Calu3 (cell line): ENCODE results near the gene CHST3. TPM values are rescaled to one million over a fixed set of nuclear protein-coding genes. Genes with fewer than 3 reads are reported as not detected.
"Not testable (repeated sequence)": the region's sequence is repeated elsewhere in the genome, so short reads cannot be mapped to it uniquely, and the experiment has no call there.

ENCODE experiments used
- BruUV-seq: library from RNA; stranded (reverse); fragments of 400-500 nt; replicated peaks from 2 replicates; lab custom pipeline; 2021; lab: Mats Ljungman, UMichigan
- CTCF ChIA-PET: fragments of 300-600 bp; sonication (Branson Sonifier 250); formaldehyde crosslinking; loops from one replicate; lab custom pipeline; 2022; ENCODE audit warnings: antibody characterized with exemption; lab: Charles Lee
- DNase-seq: peaks from one replicate; pipeline ENCODE4 v3.0.0; 2022
- H3K27ac Mint-ChIP-seq: one replicate; pipeline ENCODE4 v1.8.0; 2022; ENCODE audit warnings: mixed read lengths; ENCODE audit not compliant: unreplicated experiment
- H3K27me3 Mint-ChIP-seq: one replicate; pipeline ENCODE4 v1.8.0; 2022; ENCODE audit warnings: mixed read lengths; ENCODE audit not compliant: unreplicated experiment
- H3K36me3 Mint-ChIP-seq: one replicate; pipeline ENCODE4 v1.8.0; 2022; ENCODE audit warnings: mild to moderate bottlenecking, moderate library complexity, mixed read lengths; ENCODE audit not compliant: insufficient read depth, unreplicated experiment
- H3K4me1 Mint-ChIP-seq: one replicate; pipeline ENCODE4 v1.8.0; 2022; ENCODE audit warnings: mild to moderate bottlenecking, low read depth, mixed read lengths; ENCODE audit not compliant: unreplicated experiment
- H3K4me3 Mint-ChIP-seq: one replicate; pipeline ENCODE4 v1.8.0; 2022; ENCODE audit warnings: mild to moderate bottlenecking, low read depth, moderate library complexity, mixed read lengths; ENCODE audit not compliant: unreplicated experiment
- H3K9me3 Mint-ChIP-seq: one replicate; pipeline ENCODE4 v1.8.0; 2022; ENCODE audit warnings: low read depth, mixed read lengths; ENCODE audit not compliant: unreplicated experiment
- CTCF ChIP-seq: fragments of 200-600 bp; IDR thresholded peaks from one replicate; pipeline ENCODE4 v1.8.0; 2022; ENCODE audit warnings: antibody characterized with exemption; ENCODE audit not compliant: unreplicated experiment
- intact Hi-C: fragments of 100-400 bp; cut with micrococcal nuclease; formaldehyde crosslinking; loops from one replicate; pipeline ENCODE4 v1.10.0; 2022; ENCODE audit not compliant: unreplicated experiment
- total RNA-seq: library from RNA; stranded (reverse); gene quantifications from 2 replicates; pipeline ENCODE4 v1.2.3, GENCODE V29; 2022

The CHST3 gene
- total RNA-seq, 1 experiment from 2014 or later, result 32.4 TPM

- no peak overlapping the region for H3K4me3 Mint-ChIP-seq
- H3K27me3 Mint-ChIP-seq, result no peaks in the 10 kb centered on the region
- no TSS peak for BruUV-seq
- H3K4me1 Mint-ChIP-seq, result peaks cover 10% of the 10 kb centered on the region
- no peak for DNase-seq
- no peak overlapping the region for H3K27ac Mint-ChIP-seq
- H3K36me3 Mint-ChIP-seq, result peaks cover 4% of the 10 kb centered on the region
- CTCF ChIA-PET, result interaction anchor here (0.5 to 1.6 kb wide), 2 partner anchors 11 to 18 kb away, joined by 4 to 5 read pairs; no protein-coding TSS in a partner anchor
- peaks cover 2% of the 10 kb centered on the region for H3K9me3 Mint-ChIP-seq
- TF ChIP-seq CTCF, result no peak
- intact Hi-C loops, result no loop called here
Observed at GRCh38 chr10:71984809-71985388, 20.7 kb downstream of the CHST3 start.

- no peak for TF ChIP-seq CTCF
- peak overlapping the region; percentile 11 for H3K27ac Mint-ChIP-seq
- H3K9me3 Mint-ChIP-seq, result peaks cover 2% of the 10 kb centered on the region
- intact Hi-C loops, result no loop called here
- DNase-seq, result no peak
- no TSS peak for BruUV-seq
- CTCF ChIA-PET, result interaction anchor here (1.6 kb wide), 1 partner anchor 12 kb away, joined by 4 read pairs; no protein-coding TSS in a partner anchor
- peaks cover 4% of the 10 kb centered on the region for H3K36me3 Mint-ChIP-seq
- peaks cover 10% of the 10 kb centered on the region for H3K4me1 Mint-ChIP-seq
- H3K27me3 Mint-ChIP-seq, result no peaks in the 10 kb centered on the region
- no peak overlapping the region for H3K4me3 Mint-ChIP-seq
Observed at GRCh38 chr10:71985542-71986250, 21.5 kb downstream of the CHST3 start.

GRCh38 chr10:71988895-71989294 is 24.7 kb downstream of the CHST3 start:
- H3K9me3 Mint-ChIP-seq, H3K27me3 Mint-ChIP-seq, BruUV-seq, H3K36me3 Mint-ChIP-seq, intact Hi-C loops, H3K4me3 Mint-ChIP-seq, H3K27ac Mint-ChIP-seq, DNase-seq: not testable (repeated sequence)
- peaks cover 10% of the 10 kb centered on the region for H3K4me1 Mint-ChIP-seq
- CTCF ChIA-PET, result interaction anchor here (0.7 to 2.2 kb wide), 2 partner anchors 10 to 40 kb away, joined by 3 to 6 read pairs; no protein-coding TSS in a partner anchor

- H3K27me3 Mint-ChIP-seq, result no peaks in the 10 kb centered on the region
- H3K4me1 Mint-ChIP-seq, result peaks cover 10% of the 10 kb centered on the region
- TF ChIP-seq CTCF, result no peak
- peaks cover 2% of the 10 kb centered on the region for H3K9me3 Mint-ChIP-seq
- intact Hi-C loops, result no loop called here
- peaks cover 3% of the 10 kb centered on the region for H3K36me3 Mint-ChIP-seq
- H3K27ac Mint-ChIP-seq, result no peak overlapping the region
- DNase-seq, result no peak
- no TSS peak for BruUV-seq
- no peak overlapping the region for H3K4me3 Mint-ChIP-seq
- CTCF ChIA-PET, result interaction anchor here (1.0 to 2.2 kb wide), 3 partner anchors 9 to 34 kb away, joined by 3 to 6 read pairs (median 4); no protein-coding TSS in a partner anchor
Observed at GRCh38 chr10:71989661-71990454, 25.7 kb downstream of the CHST3 start.
